Stimulated activated CD4-positive, alpha-beta T cell treated with anti-CD3 and anti-CD28 coated beads, Interleukin-15, amount 100 ng/mL, for 24 hours (primary cell): ENCODE results near the gene CPM.

Experiments
- DNase-seq: peaks from one replicate; pipeline ENCODE4 v3.0.0-alpha.2; 2020

The CPM gene

GRCh38 chr12:68932961-68933893, at the start of gene CPM:
Gene CPM (minus strand): TSS chr12:68933171. CDS start chr12:68932837, 334 bp downstream.
- DNase-seq: peak; percentile 87

DNA sequence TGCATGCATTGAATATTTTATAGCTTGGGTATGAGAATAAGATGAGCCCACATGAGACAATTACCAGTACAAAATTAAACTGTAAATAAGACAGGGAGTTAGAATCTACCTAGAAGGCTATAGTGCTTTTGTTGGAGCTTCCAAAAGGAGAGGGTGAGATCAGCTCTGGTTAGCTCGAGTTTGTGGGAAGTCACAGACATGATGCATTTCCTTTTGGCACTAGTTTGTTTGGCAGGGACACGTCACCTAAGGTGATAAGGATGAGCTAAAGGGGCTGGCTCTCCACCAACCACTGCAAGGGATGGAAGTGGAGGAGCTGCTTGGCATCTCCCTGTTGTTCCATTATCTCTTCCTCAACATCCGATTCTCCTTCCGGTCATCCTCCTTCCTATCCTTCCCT, 48.5 kb upstream of the CPM start:
- DNase-seq: no peak

- no peak for DNase-seq
These were observed 47.7 kb upstream of the CPM start for GRCh38 chr12:68980476-68981212.

DNA sequence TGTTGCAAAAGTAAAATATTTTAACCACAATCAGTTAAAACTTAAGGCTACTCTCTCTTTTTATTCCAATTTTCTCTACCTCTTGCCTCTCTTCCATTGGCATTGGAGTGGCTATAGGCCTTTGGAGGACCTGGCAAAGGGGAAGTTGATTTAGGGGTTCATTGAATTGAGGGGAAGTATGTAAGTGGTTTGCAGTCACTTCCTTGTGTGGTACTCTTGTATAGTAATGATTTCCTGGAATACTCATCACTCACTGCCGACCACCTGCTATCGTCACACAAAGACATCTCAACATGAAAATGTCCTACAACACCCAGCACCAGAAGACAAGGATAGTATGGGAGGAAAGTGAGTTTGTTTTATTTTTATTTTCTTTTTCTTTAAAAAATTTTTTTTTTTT, 45.7 kb upstream of the CPM start:
- no peak for DNase-seq

DNA sequence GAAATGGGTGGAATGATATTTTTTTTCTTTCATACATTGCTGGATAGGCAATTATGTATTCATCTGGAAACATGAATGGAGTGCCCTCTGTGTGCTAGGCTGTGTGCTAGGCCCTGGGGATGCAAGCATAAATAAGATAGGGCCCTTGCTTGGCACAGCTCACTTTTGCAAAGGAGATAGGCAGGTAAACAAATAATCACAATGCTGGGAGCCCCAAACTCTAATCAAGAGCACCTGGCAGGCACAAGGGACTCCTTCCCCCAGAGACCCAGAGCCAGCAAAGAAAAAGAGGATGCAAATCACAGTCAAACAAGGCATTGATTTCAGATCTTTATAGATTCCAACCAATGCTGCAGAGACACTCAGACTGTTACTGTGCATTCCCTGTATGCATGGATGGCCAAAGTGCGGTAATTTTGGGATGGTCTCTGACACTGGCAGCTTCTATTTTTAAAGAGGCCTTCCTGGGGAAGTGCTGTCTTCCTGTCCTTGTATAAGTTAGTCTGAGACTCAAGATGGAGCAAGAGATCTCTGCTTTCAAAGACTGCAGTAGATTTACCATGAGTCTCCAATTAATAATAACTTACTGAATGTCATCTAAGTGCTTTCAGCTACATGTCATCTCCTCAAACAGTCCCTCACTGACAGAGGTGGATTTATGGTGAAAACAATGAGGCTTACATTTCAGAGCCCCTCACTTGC, 45.1 kb upstream of the CPM start:
- DNase-seq: no peak

GRCh38 chr12:68977335-68977734, 44.4 kb upstream of the CPM start:
- DNase-seq: no peak

- no peak for DNase-seq
These were observed 43.4 kb upstream of the CPM start for GRCh38 chr12:68976395-68976841.

- no peak for DNase-seq
These were observed 42.8 kb upstream of the CPM start for GRCh38 chr12:68975811-68976210.

DNA sequence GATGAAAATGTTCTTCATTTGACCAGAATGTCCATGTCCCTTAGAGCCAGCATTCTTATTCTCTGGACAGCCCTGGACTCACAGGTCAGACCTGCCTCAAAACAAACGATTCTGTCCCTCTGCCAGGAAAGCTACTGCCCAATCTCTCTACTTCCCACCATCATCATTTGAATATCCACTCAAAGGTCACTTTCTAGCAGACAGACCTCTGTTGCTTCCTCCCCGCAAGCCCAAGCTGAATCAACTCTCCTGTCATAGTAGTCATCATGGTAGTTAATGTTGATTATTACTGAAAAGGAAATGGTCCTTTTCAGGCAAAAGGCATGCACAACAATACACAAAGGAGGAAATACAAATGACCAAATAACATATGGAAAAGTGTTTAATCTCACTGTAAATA, 39.6 kb upstream of the CPM start:
- DNase-seq: no peak

DNA sequence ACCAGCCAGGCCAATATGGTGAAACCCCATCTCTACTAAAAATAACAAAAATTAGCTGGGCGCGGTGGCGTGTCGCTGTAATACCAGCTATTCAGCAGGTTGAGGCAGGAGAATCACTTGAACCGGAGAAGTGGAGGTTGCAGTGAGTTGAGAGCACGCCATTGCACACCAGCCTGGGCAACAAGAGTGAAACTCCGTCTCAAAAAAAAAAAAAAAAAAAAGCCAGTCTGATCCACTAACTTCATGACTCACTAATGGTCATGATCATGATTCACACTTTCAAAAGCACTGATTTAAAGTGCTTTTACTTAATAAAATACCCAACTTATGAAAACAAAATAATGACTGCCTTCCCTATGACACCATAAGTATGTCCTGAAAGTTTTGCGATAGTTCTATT, 38.4 kb upstream of the CPM start:
- DNase-seq: no peak

DNA sequence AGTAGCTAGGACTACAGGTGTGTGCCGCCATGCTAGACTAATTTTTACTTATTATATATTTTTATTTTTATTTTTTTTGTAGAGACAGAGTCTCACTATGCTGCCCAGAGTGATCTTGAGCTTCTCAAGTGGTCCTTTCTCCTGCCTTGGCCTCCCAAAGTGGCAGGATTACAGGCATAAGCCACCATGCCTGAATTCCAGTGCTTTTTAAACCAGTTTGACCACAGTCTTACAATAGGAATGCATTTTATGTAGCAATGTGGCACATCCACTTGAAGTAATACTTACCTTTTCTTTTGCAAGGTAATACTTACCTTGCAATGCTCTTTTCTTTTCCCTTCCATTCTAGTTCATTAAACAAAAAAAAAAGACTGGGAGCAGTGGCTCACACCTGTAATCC, 38.0 kb upstream of the CPM start:
- DNase-seq: no peak

DNA sequence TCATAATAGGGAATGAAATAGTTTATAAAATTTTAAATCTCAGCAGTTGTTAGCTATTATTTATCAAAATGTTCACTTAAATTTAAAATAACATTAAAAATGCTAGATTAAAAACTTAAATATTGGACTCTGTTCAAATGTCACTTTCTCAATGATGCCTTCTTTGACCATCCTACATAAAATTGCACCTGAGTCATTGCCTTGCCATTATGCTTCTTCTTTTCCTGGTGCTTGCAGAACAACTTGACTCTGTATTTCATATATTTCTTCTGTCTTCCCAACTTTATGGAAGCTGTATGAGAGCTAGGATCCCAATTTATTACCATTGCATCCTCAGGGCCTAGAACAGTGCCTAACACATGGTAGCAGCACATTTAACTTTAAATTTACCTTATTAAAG, 37.3 kb upstream of the CPM start:
- no peak for DNase-seq

- DNase-seq: no peak
These were observed 34.1 kb upstream of the CPM start for GRCh38 chr12:68967046-68967445.

DNA sequence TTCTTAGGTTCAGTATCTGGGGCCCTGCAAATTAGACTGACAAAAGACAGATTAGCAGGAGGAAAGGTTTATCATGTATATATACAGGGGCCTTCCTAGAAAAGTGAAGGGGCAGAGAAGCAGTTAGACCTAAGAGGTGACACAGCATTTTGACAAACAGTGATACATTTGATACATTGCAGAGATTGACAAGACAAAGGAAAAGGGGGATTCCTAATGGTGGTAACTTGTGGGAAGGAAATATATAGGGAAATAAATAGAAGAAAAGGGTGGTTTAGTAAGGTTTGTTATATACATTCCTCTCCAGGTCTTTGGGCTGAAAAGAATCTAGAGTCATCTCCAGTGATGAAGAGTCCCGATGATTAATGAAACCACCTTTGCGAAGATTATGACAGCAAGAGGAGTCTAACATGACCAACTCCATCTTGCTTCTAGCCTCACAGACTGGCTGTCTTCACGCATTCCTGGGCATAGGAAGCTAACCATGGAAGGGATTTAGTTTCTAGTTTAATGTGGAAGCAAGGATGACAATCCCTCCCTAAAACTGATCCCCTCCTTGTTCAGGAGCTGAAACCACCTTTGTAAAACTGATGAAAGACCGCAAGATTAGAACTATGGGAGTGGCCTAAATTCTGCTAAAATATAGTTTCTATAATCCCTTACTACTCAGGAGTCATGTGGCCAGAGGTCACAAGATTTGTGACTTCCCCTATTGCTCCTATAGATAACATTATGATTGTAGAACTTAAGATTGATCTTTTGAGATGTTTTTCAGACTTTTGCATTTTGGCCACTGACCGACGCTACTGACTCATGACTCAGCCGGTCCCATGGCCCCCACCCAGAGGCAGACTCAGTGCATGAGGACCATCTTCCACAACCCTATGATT, 31.1 kb upstream of the CPM start:
- DNase-seq: no peak

DNA sequence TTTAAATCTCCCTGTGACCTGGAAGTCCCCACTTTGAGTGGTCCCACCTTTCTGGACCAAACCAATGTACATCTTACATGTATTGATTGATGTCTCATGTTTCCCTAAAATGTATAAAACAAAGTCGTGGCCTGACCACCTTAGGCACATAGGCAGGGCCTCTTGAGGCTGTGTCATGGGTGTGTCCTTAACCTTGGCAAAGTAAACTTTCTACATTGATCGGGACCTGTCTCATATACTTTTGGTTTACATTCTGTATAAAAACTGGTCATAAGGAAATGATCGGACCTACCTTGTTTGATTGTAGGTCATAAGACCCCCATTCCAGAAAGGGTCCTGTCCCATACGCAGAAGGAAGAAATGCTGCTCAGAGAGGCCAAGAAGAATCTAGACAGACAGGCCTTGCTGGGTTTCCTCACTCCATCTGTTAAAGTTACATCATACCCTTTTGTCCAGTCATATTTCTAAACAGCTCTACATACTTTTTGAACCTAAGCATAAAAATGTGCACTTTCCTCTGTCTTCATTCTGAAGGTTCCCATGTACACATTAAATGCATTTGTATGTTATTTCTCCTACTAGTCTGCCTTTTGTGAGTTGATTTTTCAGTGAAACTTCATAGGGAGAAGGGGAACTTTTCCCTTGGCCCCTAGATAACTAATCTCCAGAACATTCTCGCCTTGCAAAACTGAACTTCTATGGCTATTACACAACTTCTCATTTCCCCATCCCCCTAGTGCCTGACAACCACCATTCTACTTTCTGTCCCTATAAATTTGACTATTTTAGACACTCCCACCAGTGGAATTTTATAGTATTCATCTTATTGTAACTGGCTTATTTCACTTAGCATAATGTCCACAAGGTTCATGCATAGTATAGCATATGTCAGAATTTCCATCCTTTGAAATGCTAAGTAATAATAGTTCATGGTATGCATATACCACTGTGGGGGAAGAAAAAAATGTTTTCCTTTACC, 30.2 kb upstream of the CPM start:
- peak; percentile 15 for DNase-seq

GRCh38 chr12:68959891-68960464, 27.0 kb upstream of the CPM start:
- DNase-seq: no peak

DNA sequence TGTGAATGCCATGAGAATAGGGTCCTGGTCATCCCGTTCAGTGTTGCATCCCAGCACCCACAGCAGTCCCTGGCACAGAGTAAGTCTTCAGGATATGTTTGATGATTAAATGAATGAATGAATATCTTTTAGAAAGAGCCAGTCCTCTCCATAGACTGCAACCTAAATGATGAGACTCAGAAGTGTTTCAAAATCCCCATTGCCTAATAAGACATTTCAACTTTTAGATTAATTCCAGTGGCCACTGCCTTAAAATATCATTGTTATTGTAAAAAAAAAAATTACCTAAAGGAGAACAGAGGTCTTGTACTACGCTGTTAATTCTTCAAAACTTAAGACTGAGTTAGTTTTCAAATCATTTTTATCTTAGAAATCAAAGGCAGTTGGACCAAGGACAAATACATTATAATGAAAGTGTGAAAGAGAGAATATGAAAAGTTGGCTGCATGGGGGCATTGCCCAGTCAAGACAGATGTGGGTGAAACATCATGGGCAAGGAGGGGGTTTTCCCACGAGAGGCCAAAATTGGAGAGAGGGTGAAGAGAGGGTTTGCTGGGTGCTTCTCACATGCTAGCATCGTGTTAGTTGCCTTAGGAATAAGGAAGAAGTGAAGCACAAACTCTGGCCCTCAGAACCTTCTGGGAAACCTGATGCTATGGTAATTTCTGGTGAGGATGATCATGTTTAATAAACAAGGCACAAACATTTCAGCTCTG, 26.3 kb upstream of the CPM start:
- peak; percentile 34 for DNase-seq

DNA sequence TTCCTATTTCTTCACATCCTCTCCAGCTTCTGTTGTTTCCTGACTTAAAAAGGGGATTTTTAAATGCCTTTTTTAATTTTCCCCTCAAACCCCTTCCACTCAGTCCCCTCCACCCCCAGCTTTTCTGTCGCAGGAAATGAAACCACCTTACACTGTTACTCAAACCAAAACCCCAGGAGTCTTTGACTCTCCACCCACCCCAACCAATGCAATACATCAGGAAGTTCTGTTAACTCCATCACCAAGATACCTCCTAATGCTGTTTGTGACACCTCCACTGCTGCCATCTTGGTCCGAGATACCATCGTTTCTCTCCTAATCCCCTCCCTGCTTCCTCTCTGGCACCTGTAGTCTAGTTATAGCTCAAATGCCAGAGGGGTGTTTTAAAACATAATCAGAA, 25.4 kb upstream of the CPM start:
- DNase-seq: peak; percentile 68

GRCh38 chr12:68957273-68957672, 24.3 kb upstream of the CPM start:
- no peak for DNase-seq

GRCh38 chr12:68956466-68956865, 23.5 kb upstream of the CPM start:
- no peak for DNase-seq
